Activated CD8-positive, alpha-beta memory T cell treated with anti-CD3 and anti-CD28 coated beads, Interleukin-2, amount 50 U/mL, for 1 hour (primary cell): Measurements from ENCODE around the gene RNF6.
A peak's percentile ranks its signal among the peaks of the same experiment; 100 is the strongest.
"Not testable (repeated sequence)": the region's sequence is repeated elsewhere in the genome, so short reads cannot be mapped to it uniquely, and the experiment has no call there.

Experiments used
- DNase-seq: peaks from one replicate; pipeline ENCODE4 v3.0.0-alpha.2; 2020; ENCODE audit errors: extremely low read depth

The RNF6 gene

DNA sequence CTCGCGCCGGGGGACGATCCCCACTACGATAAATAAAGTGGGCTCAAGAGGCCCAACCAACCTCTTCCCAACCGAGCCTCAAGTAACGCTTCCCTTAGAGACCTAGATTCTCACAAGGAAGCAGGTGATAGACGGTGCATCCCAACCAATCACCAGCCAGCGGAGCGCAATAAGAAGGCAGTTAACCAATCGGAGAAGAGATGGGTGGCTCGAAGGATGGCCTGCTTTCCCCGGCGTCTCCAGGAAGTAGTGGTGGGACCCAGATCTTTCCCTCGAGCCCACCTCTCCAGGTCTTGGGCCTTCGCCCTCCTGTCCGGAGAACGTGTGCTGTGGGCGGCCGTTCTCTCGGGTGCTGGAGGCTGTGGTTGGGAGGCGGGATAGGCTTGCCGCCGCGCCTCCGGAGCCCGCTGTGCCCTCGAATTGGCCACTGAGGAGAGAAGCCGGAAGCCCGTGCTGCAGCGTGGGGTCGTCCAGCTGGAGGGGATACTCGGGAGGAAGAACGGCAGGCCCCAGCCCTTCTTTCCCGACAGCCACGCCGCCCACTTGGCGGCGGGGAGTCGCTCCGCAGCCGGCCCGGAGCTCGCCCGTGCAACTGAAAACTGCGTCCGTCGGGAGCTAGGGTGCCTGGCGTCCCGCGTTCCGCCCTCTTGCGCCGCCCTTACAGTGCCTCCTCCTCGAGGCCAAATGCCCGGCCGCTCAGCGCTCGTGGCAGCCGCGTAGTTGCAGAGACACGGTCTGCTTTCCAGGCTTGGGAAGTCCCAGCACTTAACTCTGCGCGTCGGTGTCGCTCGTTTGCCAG, at the start of gene RNF6:
Gene RNF6 (minus strand): TSS at position 594 of the 799 bp plus-strand sequence. CDS start 2,665 bp downstream, outside the sequence.
- peak; percentile 79 for DNase-seq

DNA sequence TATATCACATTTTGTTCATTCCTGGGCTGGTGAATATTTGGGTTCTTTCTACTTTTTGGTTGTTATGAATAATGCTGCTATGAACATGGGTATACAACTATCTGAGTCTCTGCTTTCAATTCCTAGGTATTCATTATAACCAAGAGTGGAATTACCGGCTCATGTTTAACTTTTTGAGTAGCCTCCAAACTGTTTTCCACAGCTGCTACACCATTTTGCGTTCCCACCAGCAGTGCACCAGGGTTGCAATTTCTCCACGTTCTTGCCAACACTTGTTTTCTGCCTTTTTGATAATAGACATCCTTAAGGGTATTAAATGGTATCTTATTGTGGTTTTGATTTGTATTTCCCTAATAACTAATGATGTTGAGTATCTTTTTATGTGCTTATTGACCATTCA, 48.6 kb upstream of the RNF6 start:
- DNase-seq, result no peak

GRCh38 chr13:26266311-26266710, 44.2 kb upstream of the RNF6 start:
- no peak for DNase-seq

- no peak for DNase-seq
Measured at GRCh38 chr13:26262156-26262555, 40.0 kb upstream of the RNF6 start.

- no peak for DNase-seq
Measured at GRCh38 chr13:26259634-26260033, 37.5 kb upstream of the RNF6 start.

- DNase-seq, result no peak
Measured at GRCh38 chr13:26257049-26257448, 34.9 kb upstream of the RNF6 start.

- no peak for DNase-seq
Measured at GRCh38 chr13:26255691-26256277, 33.7 kb upstream of the RNF6 start.

DNA sequence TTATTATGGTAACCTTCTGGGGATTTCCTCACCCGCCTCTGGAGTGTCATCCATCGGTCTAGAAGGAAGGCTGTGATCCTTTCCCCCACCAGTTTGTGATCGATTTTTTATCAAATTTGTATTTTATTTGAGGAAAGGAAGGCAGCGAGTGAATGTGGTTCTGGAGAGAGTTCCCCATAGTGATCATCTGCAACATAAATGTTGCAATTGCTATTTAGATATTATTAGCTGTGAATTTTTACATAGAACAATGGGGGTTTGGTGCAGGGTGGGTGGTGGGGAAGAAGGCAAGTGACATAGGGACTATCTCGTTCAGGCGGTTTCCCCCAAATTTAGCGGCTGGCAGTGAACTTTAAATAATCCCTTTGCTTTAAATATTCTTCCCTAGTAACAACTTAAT, 33.0 kb upstream of the RNF6 start:
- DNase-seq, result no peak

DNA sequence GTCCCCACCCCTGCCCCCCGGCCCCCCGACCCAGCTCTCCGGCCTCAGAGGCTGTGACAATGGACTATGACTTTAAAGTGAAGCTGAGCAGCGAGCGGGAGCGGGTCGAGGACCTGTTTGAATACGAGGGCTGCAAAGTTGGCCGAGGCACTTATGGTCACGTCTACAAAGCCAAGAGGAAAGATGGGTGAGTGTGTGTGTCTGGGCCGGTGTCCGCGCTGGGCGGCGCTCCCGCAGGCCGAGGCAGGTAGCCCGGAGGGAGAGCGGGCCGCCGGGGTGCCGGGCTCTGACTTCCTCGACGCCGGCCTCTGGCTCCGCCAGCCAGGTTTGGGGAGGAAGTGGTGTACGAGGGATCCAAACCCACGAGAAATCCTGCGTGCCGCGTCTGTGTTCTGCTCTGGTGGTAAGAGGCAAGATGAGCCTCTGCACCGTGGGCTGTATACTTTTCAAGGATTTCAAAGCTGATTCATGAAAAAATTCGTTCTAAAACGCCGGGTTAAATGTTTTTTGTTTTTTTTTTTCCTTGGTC, 32.5 kb upstream of the RNF6 start:
- no peak for DNase-seq

DNA sequence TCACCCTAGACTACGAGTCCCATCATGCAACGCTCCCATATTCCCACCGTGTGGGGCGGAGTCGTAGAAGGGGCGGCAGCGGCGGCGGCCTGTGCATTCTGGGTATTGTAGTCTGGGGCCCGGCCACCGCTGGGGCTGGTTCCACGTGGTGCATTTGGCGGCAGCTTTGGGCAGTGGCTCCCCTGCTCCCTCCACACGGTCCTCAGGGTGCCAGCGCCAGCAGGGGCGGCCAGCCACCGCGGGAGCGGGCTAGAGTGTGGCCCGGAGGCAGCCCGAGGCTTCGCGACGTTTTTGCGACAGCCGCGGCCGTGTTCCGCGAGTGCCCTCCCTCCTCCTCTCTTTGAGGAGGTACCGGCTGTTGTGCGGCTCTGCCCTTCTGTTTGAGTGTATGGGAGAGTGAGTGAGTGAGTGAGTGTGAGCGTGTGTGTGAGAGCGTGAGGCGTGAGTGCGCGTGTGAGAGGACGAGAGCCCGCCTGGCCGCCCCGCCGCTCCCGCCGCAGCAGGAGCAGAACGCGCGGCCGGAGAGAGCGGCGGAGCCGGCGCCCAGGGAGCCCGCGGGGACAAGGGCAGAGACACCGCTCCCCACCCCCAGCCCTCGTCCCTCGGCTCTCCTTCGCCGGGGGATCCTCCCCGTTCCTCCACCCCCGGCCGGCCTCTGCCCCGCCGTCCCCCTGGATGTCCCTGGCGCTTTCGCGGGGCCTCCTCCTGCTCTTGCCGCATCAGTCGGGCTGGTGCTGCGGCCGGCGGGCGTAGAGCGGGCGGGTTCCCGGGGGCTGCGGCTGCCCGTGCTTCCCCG, 31.9 kb upstream of the RNF6 start, which contains the start of gene CDK8:
Gene CDK8 (plus strand): TSS at position 343 of the 796 bp plus-strand sequence. CDS start 513 bp downstream, outside the sequence.
- DNase-seq, result peak; percentile 68

DNA sequence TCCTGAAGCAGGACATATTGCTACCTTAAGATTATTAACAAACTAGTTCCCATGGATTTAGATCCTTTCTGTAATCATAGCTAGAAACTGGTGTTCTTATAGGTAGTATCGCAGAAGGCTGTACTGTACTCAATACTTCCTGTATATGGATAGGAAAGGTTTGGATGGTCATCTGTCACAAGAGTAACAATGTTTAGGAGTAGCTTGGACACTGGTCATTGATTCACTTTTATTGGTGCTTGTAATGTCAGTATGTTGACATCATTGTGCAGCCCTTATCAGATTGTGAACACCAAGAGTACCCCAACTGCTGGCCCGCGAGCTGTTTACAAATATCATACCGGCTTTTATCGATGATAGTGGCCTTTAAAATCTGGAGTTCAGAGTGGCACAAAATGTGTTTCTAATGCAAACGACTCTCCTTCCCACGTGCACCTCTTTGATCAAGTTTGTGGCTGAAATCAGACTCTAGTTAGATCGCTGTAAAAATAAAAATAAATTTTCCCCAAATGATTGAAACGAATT, 31.2 kb upstream of the RNF6 start:
- DNase-seq, result no peak

GRCh38 chr13:26252006-26252405, 29.9 kb upstream of the RNF6 start:
- not testable (repeated sequence) for DNase-seq

- no peak for DNase-seq
Measured at GRCh38 chr13:26249551-26249950, 27.4 kb upstream of the RNF6 start.

DNA sequence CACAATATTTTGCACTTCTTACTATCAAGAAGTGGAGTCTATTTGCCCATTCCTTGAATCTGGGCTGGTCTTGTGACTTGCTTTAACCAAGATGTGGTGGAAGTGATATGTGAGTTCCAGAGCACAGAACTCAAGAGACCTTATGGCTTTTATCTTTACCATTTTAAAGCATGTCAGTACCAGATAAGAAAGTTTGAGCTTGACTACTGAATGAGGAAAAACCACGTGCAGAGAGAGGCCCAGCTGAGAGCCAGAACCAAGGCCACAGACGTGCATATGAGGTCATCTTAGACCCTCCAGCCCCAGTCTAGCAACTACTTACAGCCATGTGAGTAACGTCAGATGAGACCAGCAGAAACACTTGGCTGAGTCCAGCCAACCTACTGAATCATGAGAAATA, 25.5 kb upstream of the RNF6 start:
- no peak for DNase-seq

GRCh38 chr13:26247011-26247410, 24.9 kb upstream of the RNF6 start:
- DNase-seq, result no peak

DNA sequence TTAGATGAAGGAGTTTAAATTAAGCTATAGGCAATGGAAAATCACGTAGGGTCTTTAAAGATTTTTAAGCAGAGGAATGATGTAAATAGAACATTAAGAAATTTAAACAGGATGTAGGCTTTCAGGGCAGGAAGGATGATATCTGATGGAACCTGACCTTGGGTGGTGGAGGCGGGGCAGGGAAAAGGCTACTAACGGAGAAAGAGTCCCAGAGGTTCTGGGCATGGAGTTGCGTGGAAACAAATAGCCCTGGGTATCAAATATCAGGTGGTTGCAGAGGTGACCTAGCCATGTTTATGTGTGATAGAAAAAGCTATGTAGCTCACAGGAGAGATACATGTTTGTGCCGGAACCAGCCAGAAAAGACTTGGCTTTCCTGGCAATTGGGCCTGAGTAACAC, 24.0 kb upstream of the RNF6 start:
- no peak for DNase-seq

GRCh38 chr13:26236296-26236695, 14.2 kb upstream of the RNF6 start:
- DNase-seq, result no peak

- no peak for DNase-seq
Measured at GRCh38 chr13:26230703-26231102, 8.6 kb upstream of the RNF6 start.

- DNase-seq, result no peak
Measured at GRCh38 chr13:26229080-26229615, 7.0 kb upstream of the RNF6 start.

GRCh38 chr13:26228096-26228495, 6.0 kb upstream of the RNF6 start:
- DNase-seq, result no peak

- no peak for DNase-seq
Measured at GRCh38 chr13:26227166-26227971, 5.3 kb upstream of the RNF6 start.
